ENCODE measurements around the gene ATP1A1. TPM values are rescaled to one million over a fixed set of nuclear protein-coding genes. Genes with fewer than 3 reads are reported as not detected.

The ATP1A1 gene
- total and polyA plus RNA-seq, 4 donors: 70.6 to 223 (median 199) TPM

DNA sequence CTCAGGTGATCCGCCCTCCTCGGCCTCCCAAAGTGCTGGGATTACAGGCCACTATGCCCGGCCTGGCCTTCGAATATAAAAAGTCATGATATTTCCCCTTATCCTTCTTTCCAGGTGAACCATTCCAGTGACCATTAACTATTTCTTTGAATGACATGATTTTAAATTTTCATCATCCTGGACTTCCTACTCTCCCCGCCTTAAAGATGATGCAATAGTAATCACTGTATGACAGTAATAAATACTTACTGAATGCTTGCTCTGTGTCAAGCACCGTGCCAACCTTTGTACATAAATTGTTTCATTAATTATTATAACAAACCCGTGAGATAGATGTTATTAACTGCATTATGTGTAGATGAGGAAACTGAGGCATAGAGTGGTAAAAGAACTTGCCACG is 19.9 kb upstream of the ATP1A1 start:
- Histone ChIP-seq H3K27ac (ENCODE audit: low read depth, low read length) (no peak overlapping the region), H3K4me3 (ENCODE audit: low read depth, low read length) (no peak overlapping the region)
- 95% methylated on average over 4 of the region's 8 CpGs for WGBS (ENCODE audit: insufficient coverage)

DNA sequence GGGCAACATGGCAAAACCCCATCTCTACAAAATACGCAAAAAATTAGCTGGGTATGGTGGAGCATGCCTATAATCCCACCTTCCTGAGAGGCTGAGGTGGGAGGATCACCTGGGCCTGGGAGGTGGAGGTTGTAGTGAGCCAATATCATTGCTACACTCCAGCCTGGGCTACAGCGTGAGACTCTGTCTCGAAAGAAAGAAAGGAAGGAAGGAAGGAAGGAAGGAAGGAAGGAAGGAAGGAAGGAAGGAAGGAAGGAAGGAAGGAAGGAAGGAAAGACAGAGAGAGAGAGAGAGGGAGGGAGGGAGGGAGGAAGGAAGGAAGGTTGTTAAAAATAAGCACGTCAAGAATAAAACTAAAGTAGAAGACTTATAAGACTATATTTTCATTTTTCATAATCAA is 17.0 kb upstream of the ATP1A1 start:
- WGBS (ENCODE audit: insufficient coverage): no CpG with 5 or more reads among the region's 4 CpGs
- Histone ChIP-seq H3K27me3 (ENCODE audit: control insufficient read depth, insufficient read depth, low read length) (no peaks in the 10 kb centered on the region), H3K27ac (ENCODE audit: low read depth, low read length) (no peak overlapping the region), H3K4me3 (ENCODE audit: low read depth, low read length) (no peak overlapping the region), H3K4me1 (ENCODE audit: control insufficient read depth, insufficient read depth, low read length) (no peaks in the 10 kb centered on the region), H3K36me3 (ENCODE audit: control insufficient read depth, insufficient read depth, low read length) (no peaks in the 10 kb centered on the region), H3K9me3 (ENCODE audit: control insufficient read depth, insufficient read depth, low read length) (no peaks in the 10 kb centered on the region)
- DNase-seq (ENCODE audit: low read depth in 4 of 6, low spot score in 6 of 6): no peak

More for the DNA sequence above, 19.9 kb upstream of the ATP1A1 start:
- no peaks in the 10 kb centered on the region for H3K4me1 ChIP-seq (ENCODE audit: control insufficient read depth, insufficient read depth, low read length)
- H3K27me3 ChIP-seq (ENCODE audit: control insufficient read depth, insufficient read depth, low read length): no peaks in the 10 kb centered on the region
- no peak for DNase-seq (ENCODE audit: low read depth in 4 of 6, low spot score in 6 of 6)
- H3K9me3 ChIP-seq (ENCODE audit: control insufficient read depth, insufficient read depth, low read length): no peaks in the 10 kb centered on the region
- no peaks in the 10 kb centered on the region for H3K36me3 ChIP-seq (ENCODE audit: control insufficient read depth, insufficient read depth, low read length)

DNA sequence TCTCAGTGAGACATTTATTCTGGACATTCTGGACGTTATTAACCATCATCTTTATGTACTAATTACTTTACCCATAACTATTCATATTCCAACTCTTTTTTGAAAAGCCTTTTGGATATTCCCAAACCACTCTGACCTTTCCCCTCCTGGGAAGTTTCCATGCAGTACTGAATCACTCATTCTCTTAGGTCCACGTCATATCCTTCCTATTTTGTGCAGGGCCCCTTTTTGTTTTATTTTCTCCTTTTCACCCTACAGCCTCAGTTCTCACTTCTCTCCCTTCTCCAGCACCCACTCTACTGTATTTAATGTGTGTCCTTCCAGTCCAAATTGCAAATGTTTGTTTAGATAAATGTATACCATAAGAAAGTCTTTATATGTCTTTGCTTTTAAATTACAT is 16.4 kb upstream of the ATP1A1 start:
- WGBS (ENCODE audit: insufficient coverage): 73% methylated on average over 2 of the region's 2 CpGs
- no peak overlapping the region for H3K4me3 ChIP-seq (ENCODE audit: low read depth, low read length)
- no peaks in the 10 kb centered on the region for H3K36me3 ChIP-seq (ENCODE audit: control insufficient read depth, insufficient read depth, low read length)
- DNase-seq (ENCODE audit: low read depth in 4 of 6, low spot score in 6 of 6): no peak
- H3K27ac ChIP-seq (ENCODE audit: low read depth, low read length): no peak overlapping the region
- no peaks in the 10 kb centered on the region for H3K4me1 ChIP-seq (ENCODE audit: control insufficient read depth, insufficient read depth, low read length)
- H3K27me3 ChIP-seq (ENCODE audit: control insufficient read depth, insufficient read depth, low read length): no peaks in the 10 kb centered on the region
- H3K9me3 ChIP-seq (ENCODE audit: control insufficient read depth, insufficient read depth, low read length): no peaks in the 10 kb centered on the region

DNA sequence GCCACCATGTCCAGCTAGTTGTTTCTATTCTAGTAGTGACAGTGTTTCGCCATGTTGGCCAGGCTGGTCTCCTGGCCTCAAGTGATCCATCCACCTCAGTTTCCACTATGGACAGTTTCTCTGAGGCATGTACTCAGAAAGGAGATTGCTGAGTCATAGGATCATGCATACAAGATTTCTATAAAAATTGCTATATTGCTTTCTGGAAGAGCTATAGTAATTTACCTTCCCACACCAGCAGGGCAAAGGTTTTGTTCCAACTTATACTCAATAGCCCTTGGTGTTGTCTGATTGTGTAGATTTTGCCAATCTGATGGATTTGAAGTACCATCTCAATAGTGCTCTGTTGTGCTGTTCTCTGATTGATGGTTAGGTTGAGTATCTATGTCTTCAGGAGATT is 15.6 kb upstream of the ATP1A1 start:
- no peak overlapping the region for H3K4me3 ChIP-seq (ENCODE audit: low read depth, low read length)
- no peak overlapping the region for H3K27ac ChIP-seq (ENCODE audit: low read depth, low read length)
- no peak for DNase-seq (ENCODE audit: low read depth in 4 of 6, low spot score in 6 of 6)
- no peaks in the 10 kb centered on the region for H3K27me3 ChIP-seq (ENCODE audit: control insufficient read depth, insufficient read depth, low read length)
- H3K4me1 ChIP-seq (ENCODE audit: control insufficient read depth, insufficient read depth, low read length): no peaks in the 10 kb centered on the region
- WGBS (ENCODE audit: insufficient coverage): no CpG with 5 or more reads among the region's 1 CpG
- no peaks in the 10 kb centered on the region for H3K36me3 ChIP-seq (ENCODE audit: control insufficient read depth, insufficient read depth, low read length)
- H3K9me3 ChIP-seq (ENCODE audit: control insufficient read depth, insufficient read depth, low read length): no peaks in the 10 kb centered on the region

DNA sequence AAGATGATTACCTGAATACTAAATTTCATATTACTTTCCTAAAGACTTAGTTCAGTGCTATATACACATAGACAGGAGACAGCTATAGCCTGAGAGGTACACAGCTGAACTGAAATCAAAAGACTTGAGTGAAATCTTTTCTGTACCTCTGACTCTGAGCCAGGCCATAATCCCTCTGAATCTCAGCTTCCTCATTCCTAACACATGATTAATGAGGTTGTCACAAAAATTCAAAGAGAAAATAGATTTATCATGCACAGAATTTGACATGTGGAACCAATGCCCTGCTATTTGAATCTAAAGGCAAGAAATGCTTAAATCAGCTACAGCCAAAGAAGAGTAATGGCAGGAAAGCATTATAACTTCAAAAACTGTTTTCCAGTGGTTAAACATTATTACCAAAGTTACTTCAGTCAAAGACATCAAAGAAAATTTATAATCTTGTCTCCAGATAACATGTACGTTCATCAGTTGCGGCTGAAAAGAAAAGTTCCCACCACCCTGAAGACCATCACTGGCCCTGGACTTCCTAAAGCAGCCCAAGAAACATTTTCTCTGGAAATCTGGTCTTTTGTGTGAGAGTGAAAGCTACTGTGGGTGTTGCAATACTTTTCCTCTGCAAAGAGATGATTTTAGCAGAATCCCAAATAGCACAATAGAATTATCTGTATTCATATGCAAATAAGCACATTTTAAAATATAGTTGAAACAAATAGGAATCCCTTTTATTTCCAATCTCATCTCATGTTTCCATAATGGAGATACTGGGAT is 13.8 kb upstream of the ATP1A1 start:
- no peak for DNase-seq (ENCODE audit: low read depth in 4 of 6, low spot score in 6 of 6)
- no CpG with 5 or more reads among the region's 2 CpGs for WGBS (ENCODE audit: insufficient coverage)
- H3K27ac ChIP-seq (ENCODE audit: low read depth, low read length): no peak overlapping the region
- no peaks in the 10 kb centered on the region for H3K9me3 ChIP-seq (ENCODE audit: control insufficient read depth, insufficient read depth, low read length)
- no peaks in the 10 kb centered on the region for H3K4me1 ChIP-seq (ENCODE audit: control insufficient read depth, insufficient read depth, low read length)
- no peak overlapping the region for H3K4me3 ChIP-seq (ENCODE audit: low read depth, low read length)
- H3K36me3 ChIP-seq (ENCODE audit: control insufficient read depth, insufficient read depth, low read length): no peaks in the 10 kb centered on the region
- no peaks in the 10 kb centered on the region for H3K27me3 ChIP-seq (ENCODE audit: control insufficient read depth, insufficient read depth, low read length)

DNA sequence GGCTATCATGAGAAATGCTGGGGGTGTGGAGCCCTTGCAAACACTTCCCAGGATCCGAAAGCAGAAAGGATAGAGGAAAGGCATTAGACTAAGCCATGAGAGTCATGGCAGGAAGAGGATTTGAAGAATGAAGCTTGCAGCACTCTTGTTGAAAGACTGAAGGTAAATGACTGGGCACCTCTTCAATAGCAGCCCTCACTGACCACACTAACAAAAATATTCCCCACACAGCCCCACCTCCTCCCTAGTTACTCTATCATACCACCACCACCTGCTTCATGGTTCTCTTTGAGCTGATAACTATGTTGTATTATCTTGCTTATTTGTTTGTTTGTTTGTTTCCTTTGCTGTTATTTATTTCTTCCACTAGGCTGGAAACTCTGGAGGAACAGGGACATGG is 13.2 kb upstream of the ATP1A1 start:
- no peaks in the 10 kb centered on the region for H3K4me1 ChIP-seq (ENCODE audit: control insufficient read depth, insufficient read depth, low read length)
- H3K4me3 ChIP-seq (ENCODE audit: low read depth, low read length): no peak overlapping the region
- H3K36me3 ChIP-seq (ENCODE audit: control insufficient read depth, insufficient read depth, low read length): no peaks in the 10 kb centered on the region
- WGBS (ENCODE audit: insufficient coverage): 20% methylated on average over 1 of the region's 1 CpG
- H3K27me3 ChIP-seq (ENCODE audit: control insufficient read depth, insufficient read depth, low read length): no peaks in the 10 kb centered on the region
- no peaks in the 10 kb centered on the region for H3K9me3 ChIP-seq (ENCODE audit: control insufficient read depth, insufficient read depth, low read length)
- no peak overlapping the region for H3K27ac ChIP-seq (ENCODE audit: low read depth, low read length)
- no peak for DNase-seq (ENCODE audit: low read depth in 4 of 6, low spot score in 6 of 6)

DNA sequence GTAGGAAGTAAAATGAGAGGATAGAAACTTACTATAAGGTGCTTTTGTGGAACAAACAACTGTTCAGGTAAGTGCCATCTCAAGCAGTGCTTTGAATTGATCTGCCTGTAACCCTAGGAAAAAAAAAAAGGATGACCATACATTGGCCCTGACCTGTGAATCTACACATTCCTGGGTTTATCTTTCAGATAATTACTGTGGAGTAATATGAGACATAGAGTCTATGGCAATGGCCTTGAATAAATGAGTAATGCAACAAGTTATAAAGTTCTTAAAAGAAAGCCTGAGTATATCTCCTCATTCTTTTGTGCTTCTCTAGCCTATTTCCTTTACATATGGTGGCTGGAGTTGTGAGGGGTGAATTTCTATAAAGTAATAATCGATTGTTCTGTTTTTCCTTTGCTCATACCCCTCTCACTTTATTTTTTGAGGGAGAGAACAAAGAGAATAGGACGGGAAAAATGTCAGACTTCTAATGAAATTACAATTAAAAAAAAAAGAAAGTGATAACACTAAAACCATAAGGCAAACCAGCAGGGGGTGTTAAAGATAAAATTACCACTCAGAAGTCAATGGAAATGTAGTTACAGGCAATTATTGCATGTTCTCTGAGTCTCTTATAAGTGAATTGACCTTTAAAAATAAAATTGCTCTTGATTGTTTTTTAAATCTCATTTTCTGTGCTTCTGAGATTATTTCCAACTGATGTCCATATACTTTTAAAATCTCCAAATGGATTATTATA is 12.4 kb upstream of the ATP1A1 start:
- H3K27ac ChIP-seq (ENCODE audit: low read depth, low read length): no peak overlapping the region
- no peaks in the 10 kb centered on the region for H3K9me3 ChIP-seq (ENCODE audit: control insufficient read depth, insufficient read depth, low read length)
- no peaks in the 10 kb centered on the region for H3K27me3 ChIP-seq (ENCODE audit: control insufficient read depth, insufficient read depth, low read length)
- H3K4me1 ChIP-seq (ENCODE audit: control insufficient read depth, insufficient read depth, low read length): peaks cover 3% of the 10 kb centered on the region
- WGBS (ENCODE audit: insufficient coverage): no CpG with 5 or more reads among the region's 2 CpGs
- no peak for DNase-seq (ENCODE audit: low read depth in 4 of 6, low spot score in 6 of 6)
- no peaks in the 10 kb centered on the region for H3K36me3 ChIP-seq (ENCODE audit: control insufficient read depth, insufficient read depth, low read length)
- no peak overlapping the region for H3K4me3 ChIP-seq (ENCODE audit: low read depth, low read length)

DNA sequence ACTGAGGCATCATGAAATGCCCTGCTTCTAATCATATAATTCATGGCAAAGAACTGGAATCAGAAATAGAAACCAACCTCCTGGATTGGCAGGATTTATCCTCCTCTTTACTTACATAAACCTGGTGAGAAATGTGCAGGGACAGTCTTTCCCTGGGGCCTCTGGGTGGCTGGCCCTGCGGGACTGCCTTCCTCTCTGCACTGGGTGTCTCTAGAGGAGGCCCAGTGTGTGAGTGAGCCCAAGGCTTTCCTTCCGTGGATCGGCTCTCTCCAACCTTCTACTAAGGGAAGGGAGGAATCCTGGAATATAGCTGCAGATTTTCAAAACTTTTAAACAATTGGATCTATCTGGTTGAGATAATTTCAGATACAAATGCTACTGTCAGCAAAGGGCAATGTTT is 11.4 kb upstream of the ATP1A1 start:
- Histone ChIP-seq H3K4me1 (ENCODE audit: control insufficient read depth, insufficient read depth, low read length) (peaks cover 4% of the 10 kb centered on the region), H3K27me3 (ENCODE audit: control insufficient read depth, insufficient read depth, low read length) (no peaks in the 10 kb centered on the region), H3K36me3 (ENCODE audit: control insufficient read depth, insufficient read depth, low read length) (no peaks in the 10 kb centered on the region), H3K27ac (ENCODE audit: low read depth, low read length) (no peak overlapping the region), H3K9me3 (ENCODE audit: control insufficient read depth, insufficient read depth, low read length) (no peaks in the 10 kb centered on the region), H3K4me3 (ENCODE audit: low read depth, low read length) (no peak overlapping the region)
- WGBS (ENCODE audit: insufficient coverage): no CpG with 5 or more reads among the region's 3 CpGs
- DNase-seq (ENCODE audit: low read depth in 4 of 6, low spot score in 6 of 6): no peak

DNA sequence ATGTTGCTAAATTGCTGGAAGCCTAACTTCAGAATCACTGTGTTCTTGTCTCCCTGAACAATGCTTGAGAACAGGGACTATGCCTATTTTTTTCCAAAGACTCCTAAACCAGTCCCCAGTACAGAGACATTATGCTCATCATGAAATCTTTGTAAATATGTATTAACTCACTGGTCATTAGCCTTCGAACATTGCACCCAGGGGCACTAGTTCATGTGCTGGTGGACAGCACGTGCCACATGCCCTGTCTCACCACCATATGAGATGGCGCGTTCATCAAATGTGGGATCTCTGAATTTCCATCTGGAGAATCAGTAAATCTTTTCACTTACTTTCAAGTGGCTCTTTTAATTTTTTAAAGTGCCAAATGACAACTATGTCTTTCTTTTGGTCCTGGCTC is 11.0 kb upstream of the ATP1A1 start:
- H3K4me1 ChIP-seq (ENCODE audit: control insufficient read depth, insufficient read depth, low read length): peaks cover 4% of the 10 kb centered on the region
- no peaks in the 10 kb centered on the region for H3K9me3 ChIP-seq (ENCODE audit: control insufficient read depth, insufficient read depth, low read length)
- no peaks in the 10 kb centered on the region for H3K27me3 ChIP-seq (ENCODE audit: control insufficient read depth, insufficient read depth, low read length)
- H3K36me3 ChIP-seq (ENCODE audit: control insufficient read depth, insufficient read depth, low read length): no peaks in the 10 kb centered on the region
- no peak for DNase-seq (ENCODE audit: low read depth in 4 of 6, low spot score in 6 of 6)
- WGBS (ENCODE audit: insufficient coverage): 90% methylated on average over 4 of the region's 4 CpGs
- no peak overlapping the region for H3K4me3 ChIP-seq (ENCODE audit: low read depth, low read length)
- no peak overlapping the region for H3K27ac ChIP-seq (ENCODE audit: low read depth, low read length)

DNA sequence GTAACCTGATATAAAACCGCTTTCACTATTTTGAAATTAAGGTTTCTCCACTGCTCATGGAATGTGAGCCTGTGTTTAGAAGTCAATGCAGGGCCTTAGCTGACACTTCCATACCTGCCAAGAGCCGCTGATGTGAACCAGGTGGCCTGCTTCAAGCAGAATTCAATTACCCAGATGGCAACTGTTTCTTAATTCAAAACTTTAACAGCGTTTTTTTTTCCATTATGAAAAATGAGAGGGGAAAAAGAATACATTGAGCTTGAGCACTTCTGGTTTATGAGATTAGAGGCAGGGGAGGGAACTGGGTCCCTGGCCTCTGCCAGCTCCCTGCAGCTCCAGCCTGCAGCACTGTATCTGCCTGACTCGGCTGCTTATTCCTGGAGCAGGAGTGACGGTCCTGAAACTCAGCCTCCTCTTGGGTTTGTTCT is 7.7 kb upstream of the ATP1A1 start:
- 90% methylated on average over 1 of the region's 5 CpGs for WGBS (ENCODE audit: insufficient coverage)
- Histone ChIP-seq H3K27ac (ENCODE audit: low read depth, low read length) (no peak overlapping the region), H3K9me3 (ENCODE audit: control insufficient read depth, insufficient read depth, low read length) (no peaks in the 10 kb centered on the region)

More for the DNA sequence above, 7.7 kb upstream of the ATP1A1 start:
- Histone ChIP-seq H3K4me3 (ENCODE audit: low read depth, low read length) (no peak overlapping the region), H3K4me1 (ENCODE audit: control insufficient read depth, insufficient read depth, low read length) (peaks cover 4% of the 10 kb centered on the region), H3K27me3 (ENCODE audit: control insufficient read depth, insufficient read depth, low read length) (no peaks in the 10 kb centered on the region), H3K36me3 (ENCODE audit: control insufficient read depth, insufficient read depth, low read length) (no peaks in the 10 kb centered on the region)
- peak in 2 of 6 donors; percentile 34 to 54 for DNase-seq (ENCODE audit: low read depth in 4 of 6, low spot score in 6 of 6)
